BLaER1 (cell line): ENCODE data around the gene GOLGA8H.
A peak's percentile ranks its signal among the peaks of the same experiment; 100 is the strongest.
"Not testable (repeated sequence)": the region's sequence is repeated elsewhere in the genome, so short reads cannot be mapped to it uniquely, and the experiment has no call there.

ENCODE experiments used
- H3K27ac ChIP-seq: shearing (Covaris generic); formaldehyde crosslinking; 2 replicates; pipeline ENCODE4 v1.8.1; 2022
- H3K27me3 ChIP-seq: shearing (Covaris generic); formaldehyde crosslinking; 2 replicates; pipeline ENCODE4 v1.8.1; 2022
- H3K36me3 ChIP-seq: shearing (Covaris generic); formaldehyde crosslinking; 2 replicates; pipeline ENCODE4 v1.8.1; 2022
- H3K4me1 ChIP-seq: shearing (Covaris generic); formaldehyde crosslinking; 2 replicates; pipeline ENCODE4 v1.8.1; 2022
- H3K4me2 ChIP-seq: shearing (Covaris generic); formaldehyde crosslinking; 2 replicates; pipeline ENCODE4 v1.8.1; 2022
- H3K4me3 ChIP-seq: shearing (Covaris generic); formaldehyde crosslinking; 2 replicates; pipeline ENCODE4 v1.8.1; 2022
- H3K9ac ChIP-seq: shearing (Covaris generic); formaldehyde crosslinking; 2 replicates; pipeline ENCODE4 v1.8.1; 2022
- H3K9me3 ChIP-seq: shearing (Covaris generic); formaldehyde crosslinking; 2 replicates; pipeline ENCODE4 v1.8.1; 2022
- H4K20me1 ChIP-seq: shearing (Covaris generic); formaldehyde crosslinking; 2 replicates; pipeline ENCODE4 v1.8.1; 2022

The GOLGA8H gene, protein sequence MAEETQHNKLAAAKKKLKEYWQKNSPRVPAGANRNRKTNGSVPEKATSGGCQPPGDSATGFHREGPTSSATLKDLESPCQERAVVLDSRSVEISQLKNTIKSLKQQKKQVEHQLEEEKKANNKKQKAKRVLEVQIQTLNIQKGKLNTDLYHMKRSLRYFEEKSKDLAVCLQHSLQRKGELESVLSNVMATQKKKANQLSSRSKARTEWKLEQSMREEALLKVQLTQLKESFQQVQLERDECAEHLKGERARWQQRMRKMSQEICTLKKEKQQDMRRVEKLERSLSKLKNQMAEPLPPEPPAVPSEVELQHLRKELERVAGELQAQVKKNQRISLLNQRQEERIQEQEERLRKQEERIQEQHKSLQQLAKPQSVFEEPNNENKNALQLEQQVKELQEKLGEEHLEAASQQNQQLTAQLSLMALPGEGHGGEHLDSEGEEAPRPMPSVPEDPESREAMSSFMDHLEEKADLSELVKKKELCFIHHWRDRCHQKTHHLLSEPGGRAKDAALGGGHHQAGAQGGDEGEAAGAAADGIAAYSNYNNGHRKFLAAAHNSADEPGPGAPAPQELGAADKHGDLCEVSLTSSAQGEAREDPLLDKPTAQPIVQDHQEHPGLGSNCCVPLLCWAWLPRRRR

DNA sequence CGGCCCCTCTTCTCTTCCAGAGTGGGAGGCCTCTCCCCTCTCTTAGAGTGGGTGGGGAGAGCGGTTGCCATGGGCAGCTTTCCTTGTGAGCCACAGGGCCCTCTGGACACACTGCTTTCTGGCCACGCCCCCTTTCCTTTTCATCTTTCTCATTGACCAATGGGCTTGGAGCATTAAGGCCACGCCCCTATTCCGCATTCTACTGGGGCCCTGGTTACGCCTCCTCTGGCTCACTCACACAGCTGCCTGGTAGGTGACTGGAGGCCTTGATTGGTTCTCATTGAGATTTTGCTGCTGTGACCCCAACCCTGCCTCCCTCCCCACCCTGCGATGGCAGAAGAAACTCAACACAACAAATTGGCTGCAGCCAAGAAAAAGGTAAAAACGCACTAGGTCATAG lies at the start of gene GOLGA8H:
Gene GOLGA8H, plus strand, starts transcription at position 233 of the 400 bp plus-strand sequence. Its CDS starts 98 bp downstream, at position 331.
- not testable (repeated sequence) for H4K20me1 ChIP-seq, H3K36me3 ChIP-seq, H3K27me3 ChIP-seq, H3K9ac ChIP-seq, H3K4me2 ChIP-seq, H3K4me1 ChIP-seq, H3K4me3 ChIP-seq, H3K27ac ChIP-seq, H3K9me3 ChIP-seq

DNA sequence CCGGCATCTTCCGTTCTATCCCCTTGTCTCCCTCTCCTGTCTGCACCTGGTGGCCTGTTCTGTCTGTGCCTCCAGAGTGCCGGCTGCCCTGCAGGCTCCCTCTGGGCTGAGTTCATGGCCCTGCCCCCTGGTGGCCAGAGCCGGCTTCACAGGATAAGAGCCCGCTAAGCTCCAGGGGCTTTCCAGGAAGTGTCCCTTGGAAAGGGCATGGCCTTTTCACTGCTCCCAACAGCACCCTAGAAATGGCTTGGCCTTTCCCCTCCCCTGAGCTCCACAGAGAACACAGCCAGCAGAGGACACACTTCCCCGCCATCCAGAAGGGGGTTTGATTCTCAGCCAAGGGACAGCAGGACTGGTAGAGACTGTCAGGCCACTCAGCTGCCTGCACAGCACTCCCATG lies 36.9 kb upstream of the GOLGA8H start:
- not testable (repeated sequence) for H3K9ac ChIP-seq, H3K4me1 ChIP-seq, H3K27ac ChIP-seq, H3K4me3 ChIP-seq, H3K36me3 ChIP-seq, H3K9me3 ChIP-seq, H3K27me3 ChIP-seq, H4K20me1 ChIP-seq, H3K4me2 ChIP-seq

DNA sequence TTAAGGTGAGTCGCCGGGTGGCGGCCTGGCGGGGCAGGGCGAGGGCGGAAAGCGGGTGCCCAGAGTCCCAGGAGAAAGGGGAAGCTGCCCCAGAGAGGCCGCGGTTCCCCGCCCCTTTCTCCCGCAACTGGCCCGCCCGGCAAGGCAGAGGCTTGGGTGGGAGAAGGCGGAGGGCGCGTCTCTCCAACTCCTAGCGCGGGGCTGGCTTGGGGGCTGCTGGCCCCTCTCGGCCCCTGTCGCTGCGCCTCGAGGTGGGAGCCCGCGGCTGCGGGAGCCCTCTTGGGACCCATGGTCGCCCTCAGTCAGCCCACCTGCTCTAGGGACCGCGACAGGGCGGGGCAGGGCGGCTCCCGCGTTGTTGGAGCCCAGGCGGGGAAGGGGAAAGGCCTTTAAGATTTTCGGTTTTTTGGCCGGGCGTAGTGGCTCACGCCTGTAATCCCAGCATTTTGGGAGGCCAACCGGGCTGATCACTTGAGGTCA lies 30.8 kb upstream of the GOLGA8H start:
- H3K4me2 ChIP-seq, H3K27me3 ChIP-seq, H3K27ac ChIP-seq, H3K9me3 ChIP-seq, H3K9ac ChIP-seq, H3K4me1 ChIP-seq, H3K36me3 ChIP-seq, H3K4me3 ChIP-seq, H4K20me1 ChIP-seq: not testable (repeated sequence)

DNA sequence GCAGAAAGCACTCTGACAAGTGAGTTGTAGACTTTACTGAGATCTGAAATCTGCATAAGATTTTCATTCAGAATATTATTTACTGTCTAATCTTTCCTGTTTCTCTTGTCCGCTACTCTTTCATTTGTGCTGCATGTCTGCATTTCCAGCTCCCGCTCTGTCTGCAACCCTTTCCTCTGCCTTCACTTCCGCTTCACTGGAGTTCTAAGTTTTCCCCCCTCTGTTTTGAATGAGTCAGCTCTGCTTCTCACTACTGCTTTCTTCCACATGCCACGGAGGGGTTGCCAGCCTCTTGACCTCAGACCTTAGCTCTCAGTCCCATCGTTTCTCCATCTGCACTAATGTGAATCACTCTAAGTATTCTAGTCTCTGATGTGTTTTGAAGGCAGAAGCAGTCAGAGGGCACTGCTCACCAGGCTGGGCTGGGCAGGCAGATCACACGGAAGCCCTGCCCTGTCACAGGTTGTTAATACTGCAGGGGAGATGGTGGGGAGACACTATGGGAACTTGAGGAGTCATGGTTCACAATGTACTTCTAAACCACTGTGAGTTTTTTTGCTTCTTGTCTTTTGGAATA lies 24.3 kb upstream of the GOLGA8H start:
- not testable (repeated sequence) for H3K27me3 ChIP-seq, H3K9ac ChIP-seq, H4K20me1 ChIP-seq, H3K4me1 ChIP-seq, H3K36me3 ChIP-seq, H3K27ac ChIP-seq, H3K4me3 ChIP-seq, H3K4me2 ChIP-seq, H3K9me3 ChIP-seq

DNA sequence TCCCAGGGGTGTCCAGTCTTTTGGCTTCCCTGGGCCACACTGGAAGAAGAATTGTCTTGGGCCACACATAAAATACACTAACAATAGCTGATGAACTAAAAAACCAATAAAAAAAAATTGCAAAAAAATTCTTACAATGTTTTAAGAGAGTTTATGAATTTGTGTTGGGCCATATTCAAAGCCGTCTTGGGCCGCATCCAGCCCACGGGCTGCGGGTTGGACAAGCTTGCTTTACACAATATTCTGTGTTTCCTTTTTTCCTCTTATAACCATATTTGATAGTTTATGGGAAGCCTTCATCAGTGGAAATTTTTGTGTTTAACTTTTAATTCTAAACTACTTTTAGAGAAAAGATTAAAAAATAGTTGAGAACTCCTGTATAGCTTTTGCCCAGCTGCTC lies 23.1 kb upstream of the GOLGA8H start:
- H3K9ac ChIP-seq, H4K20me1 ChIP-seq, H3K36me3 ChIP-seq: not testable (repeated sequence)

DNA sequence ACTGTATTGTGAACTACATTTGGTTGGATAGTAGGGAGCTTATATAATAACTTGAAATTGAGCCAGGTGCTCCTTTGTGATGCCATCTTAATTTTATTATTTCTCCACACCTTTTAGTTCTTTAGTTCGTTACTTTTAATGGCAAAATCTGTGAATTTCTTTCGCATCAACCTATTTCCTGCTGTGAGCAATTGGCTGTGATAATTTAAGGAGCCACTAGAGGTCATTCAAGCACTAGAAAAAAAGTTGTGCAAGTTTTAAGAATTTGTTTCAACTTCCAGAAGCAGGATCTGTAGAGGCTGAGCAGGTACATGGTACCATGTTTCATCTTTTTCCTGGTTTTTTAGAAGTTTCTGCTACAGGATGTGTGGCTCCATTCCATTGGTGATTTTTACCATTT lies 4.9 kb upstream of the GOLGA8H start:
- H3K27ac ChIP-seq, H4K20me1 ChIP-seq, H3K9me3 ChIP-seq, H3K4me2 ChIP-seq, H3K4me3 ChIP-seq, H3K9ac ChIP-seq, H3K4me1 ChIP-seq, H3K36me3 ChIP-seq, H3K27me3 ChIP-seq: not testable (repeated sequence)

More for the DNA sequence above, 23.1 kb upstream of the GOLGA8H start:
- H3K27me3 ChIP-seq, H3K4me3 ChIP-seq, H3K4me1 ChIP-seq, H3K27ac ChIP-seq, H3K9me3 ChIP-seq, H3K4me2 ChIP-seq: not testable (repeated sequence)

DNA sequence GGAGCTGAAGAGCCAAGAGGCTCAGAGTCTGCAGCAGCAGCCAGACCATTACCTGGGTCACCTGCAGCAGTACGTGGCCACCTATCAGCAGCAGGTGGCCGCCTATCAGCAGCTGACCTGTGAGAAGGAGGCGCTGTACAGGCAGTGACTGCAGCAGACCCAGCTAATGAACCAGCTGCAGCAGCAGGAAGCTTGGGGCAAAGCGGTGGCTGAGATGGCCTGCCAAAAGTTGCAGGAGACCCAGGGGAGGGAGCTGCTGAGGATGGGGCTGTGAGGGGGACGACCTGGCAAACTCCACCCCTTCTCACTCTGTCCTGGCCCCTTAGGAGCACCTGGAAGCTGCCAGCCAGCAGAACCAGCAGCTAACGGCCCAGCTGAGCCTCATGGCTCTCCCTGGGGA lies 8.4 kb downstream of the GOLGA8H start:
- H3K4me1 ChIP-seq, H3K4me2 ChIP-seq, H3K27me3 ChIP-seq, H3K27ac ChIP-seq, H3K9me3 ChIP-seq, H3K4me3 ChIP-seq, H3K36me3 ChIP-seq, H4K20me1 ChIP-seq, H3K9ac ChIP-seq: not testable (repeated sequence)

DNA sequence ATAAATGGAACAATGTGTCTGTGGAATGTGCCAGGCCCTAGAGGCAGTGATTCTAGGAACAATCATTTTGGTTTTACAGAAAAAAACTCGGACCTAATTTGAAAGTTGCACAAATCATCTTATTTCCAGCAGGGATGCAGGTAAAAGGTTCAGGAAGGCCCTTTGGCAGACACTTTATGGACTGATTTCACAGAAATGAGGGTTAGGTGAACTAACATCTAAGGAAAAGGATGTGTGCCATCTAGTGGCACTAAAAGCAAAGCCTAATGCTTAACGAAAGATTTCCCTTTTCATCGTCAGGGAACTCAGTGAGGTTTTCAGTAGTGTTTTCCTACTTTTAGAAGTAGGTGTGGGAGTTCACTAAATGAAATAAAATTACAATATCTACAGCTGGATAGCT lies 17.5 kb downstream of the GOLGA8H start:
- not testable (repeated sequence) for H3K27me3 ChIP-seq, H3K27ac ChIP-seq, H3K4me1 ChIP-seq, H4K20me1 ChIP-seq, H3K9me3 ChIP-seq, H3K4me3 ChIP-seq, H3K4me2 ChIP-seq, H3K9ac ChIP-seq, H3K36me3 ChIP-seq

DNA sequence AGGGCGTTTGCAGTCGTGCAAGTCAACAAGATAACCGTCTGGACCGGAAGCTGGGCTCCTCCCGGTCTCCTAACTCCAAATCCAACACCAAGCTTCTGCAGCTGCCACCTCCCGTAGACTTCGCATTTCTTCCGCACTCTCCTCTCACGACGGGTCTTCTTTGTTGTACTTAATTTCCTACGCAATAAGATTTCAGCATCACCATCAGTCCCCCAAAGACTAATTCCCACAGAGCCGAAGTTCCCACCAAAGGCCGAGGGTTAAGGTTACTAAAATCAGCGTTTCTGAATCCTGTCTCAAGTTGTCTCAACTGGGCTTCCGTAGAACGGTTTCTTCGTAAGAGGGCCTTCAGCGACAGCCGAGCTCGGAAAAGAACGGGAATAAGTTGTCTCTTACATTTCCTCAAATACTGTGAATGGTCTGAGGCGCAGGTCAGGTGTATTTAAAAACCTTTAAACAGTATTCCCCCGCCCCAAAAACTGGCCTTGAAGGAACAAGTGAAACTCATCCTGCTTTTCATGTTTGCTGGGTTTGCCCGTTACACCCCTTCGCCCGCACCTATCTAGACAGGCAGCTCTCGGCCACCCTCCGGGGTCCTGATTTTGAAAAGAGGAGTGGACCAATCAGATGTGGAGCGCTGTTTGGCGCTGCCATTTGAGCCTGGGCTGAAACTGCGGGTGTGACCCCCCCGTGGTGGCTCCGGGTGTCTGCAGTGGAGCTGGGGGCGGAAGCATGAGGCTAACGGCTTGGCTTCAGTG lies 21.8 kb downstream of the GOLGA8H start, which contains the start of gene ARHGAP11B:
Gene ARHGAP11B, plus strand, starts transcription at position 693 of the 758 bp plus-strand sequence.
- H4K20me1 ChIP-seq, H3K36me3 ChIP-seq, H3K9me3 ChIP-seq, H3K27me3 ChIP-seq: not testable (repeated sequence)
- Histone ChIP-seq H3K9ac (peak within 1 kb of the TSS; percentile 87), H3K27ac (peak within 1 kb of the TSS; percentile 92), H3K4me2 (peak within 1 kb of the TSS; percentile 71), H3K4me3 (peak within 1 kb of the TSS; percentile 74), H3K4me1 (peaks cover 19% of the 10 kb centered on the region)

DNA sequence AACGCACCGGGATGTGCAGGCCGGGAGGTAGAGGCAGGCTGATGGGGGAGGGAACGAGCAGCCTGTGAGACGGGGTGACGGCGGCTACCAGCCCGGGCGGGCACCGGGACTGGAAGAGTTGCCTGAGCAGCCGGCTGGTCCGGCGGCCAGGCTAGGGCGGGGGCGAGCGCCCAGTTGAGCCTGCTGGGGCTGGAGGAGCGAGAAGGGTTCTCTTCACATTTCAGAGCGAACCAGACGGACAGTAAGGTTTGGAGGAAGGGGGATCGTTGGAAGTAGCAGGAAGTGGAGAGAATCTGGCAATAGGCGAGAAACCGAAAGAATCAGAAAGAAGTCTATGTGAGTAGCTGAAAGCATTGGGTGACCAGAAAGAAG lies 22.4 kb downstream of the GOLGA8H start:
- not testable (repeated sequence) for H3K9me3 ChIP-seq, H4K20me1 ChIP-seq, H3K27me3 ChIP-seq, H3K36me3 ChIP-seq
- Histone ChIP-seq H3K27ac (peak overlapping the region; percentile 92), H3K4me3 (peak overlapping the region; percentile 74), H3K4me1 (peaks cover 19% of the 10 kb centered on the region), H3K9ac (peak overlapping the region; percentile 87), H3K4me2 (peak overlapping the region; percentile 71)

DNA sequence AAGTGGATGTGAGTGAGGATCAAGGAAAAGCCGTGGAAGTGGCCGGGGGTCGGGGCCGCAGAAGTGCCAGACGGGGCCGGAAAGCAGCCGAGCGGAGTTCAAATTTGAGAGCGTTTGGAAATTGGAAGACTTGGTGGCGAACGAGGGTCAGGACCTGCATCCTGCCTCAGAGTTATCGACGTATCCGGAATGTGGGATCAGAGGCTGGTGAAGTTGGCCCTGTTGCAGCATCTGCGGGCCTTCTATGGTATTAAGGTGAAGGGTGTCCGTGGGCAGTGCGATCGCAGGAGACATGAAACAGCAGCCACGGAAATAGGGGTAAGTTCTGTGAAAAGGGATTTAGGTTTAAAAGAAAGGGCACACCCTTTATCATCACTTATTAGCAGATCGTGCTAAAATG lies 22.8 kb downstream of the GOLGA8H start:
- Histone ChIP-seq H3K27ac (peak overlapping the region; percentile 92), H3K4me1 (peaks cover 19% of the 10 kb centered on the region), H3K9ac (peak overlapping the region; percentile 87), H3K4me3 (peak overlapping the region; percentile 74), H3K4me2 (peak overlapping the region; percentile 71)
- not testable (repeated sequence) for H3K9me3 ChIP-seq, H3K36me3 ChIP-seq, H4K20me1 ChIP-seq, H3K27me3 ChIP-seq
